Spleen (tissue), 7 donors: ENCODE results near the gene PTPRG.

Source experiments
- CTCF ChIP-seq, 11 experiments: fragments of 200-600 bp in 7 of 11; fragments of 450-650 bp in 4 of 11; sonication (generic) in 4 of 11; IDR thresholded peaks in 8 of 11; conservative IDR thresholded peaks in 3 of 11; 1 replicate in 7 of 11; 2 replicates in 4 of 11; pipeline versions ENCODE4 v1.4.0 to v1.8.0; 2016 to 2021; ENCODE audit warnings: antibody characterized with exemption in 11 of 11, inconsistent platforms in 4 of 11, mild to moderate bottlenecking in 1 of 11
- POLR2A ChIP-seq, 3 donors: fragments of 450-650 bp; IDR thresholded peaks; one replicate each; pipeline ENCODE4 v1.5.1; 2017; ENCODE audit warnings: antibody characterized with exemption in 3 of 3, mild to moderate bottlenecking in 1 of 3
- donor health status: DM: no; HTN: no; CAD: no; lungs with moderate emphysema.
- donor health status: DM: no; HTN: no; CAD: no.
- donor health status: DM: no; HTN: no; CAD: no.

- TF ChIP-seq CTCF (IDR thresholded peaks at IDR 0.05 in 8 of 11, conservative IDR thresholded peaks at IDR 0.05 in 3 of 11) (no peak), POLR2A (IDR thresholded peaks at IDR 0.05) (no peak)
These were observed 631.5 kb downstream of the PTPRG start for GRCh38 chr3:62192891-62193290.
